ENCODE data around the gene DNAJA1.
"Not testable (repeated sequence)": the region's sequence is repeated elsewhere in the genome, so short reads cannot be mapped to it uniquely, and the experiment has no call there.

The DNAJA1 gene

DNA sequence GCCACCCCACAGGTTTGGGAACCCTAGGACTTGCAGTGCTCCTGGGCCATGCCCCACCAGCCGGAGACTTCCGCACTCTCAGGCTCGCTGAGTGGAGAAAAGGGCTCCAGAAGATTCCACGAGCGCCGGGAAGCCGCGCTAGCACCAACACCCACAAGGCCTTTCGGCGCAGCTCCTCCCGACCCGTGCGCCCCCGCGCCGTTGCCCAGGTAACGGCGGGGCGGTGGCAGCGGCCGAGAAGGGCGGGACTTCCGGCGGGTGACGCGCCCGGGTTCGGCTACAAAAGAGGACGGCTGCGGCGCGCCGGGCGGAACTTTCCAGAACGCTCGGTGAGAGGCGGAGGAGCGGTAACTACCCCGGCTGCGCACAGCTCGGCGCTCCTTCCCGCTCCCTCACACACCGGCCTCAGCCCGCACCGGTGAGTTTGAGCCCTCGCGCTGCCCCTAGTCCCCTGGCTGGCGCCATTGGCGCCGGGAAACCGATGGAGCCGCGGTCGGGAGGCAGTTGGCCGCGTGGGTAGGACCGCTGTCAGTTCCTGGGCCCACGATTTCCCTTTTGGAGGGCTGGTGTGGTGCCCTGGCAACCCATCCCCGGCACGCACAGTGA is at the start of gene DNAJA1:
Gene DNAJA1 (plus strand): TSS at position 308 of the 606 bp plus-strand sequence. CDS start 1,212 bp downstream, outside the sequence.
- Histone ChIP-seq H3K4me1 (ENCODE audit: insufficient read depth, low read length) (peaks cover 15% of the 10 kb centered on the region), H3K9me3 (ENCODE audit: control insufficient read depth, insufficient read depth, low read length) (no peaks in the 10 kb centered on the region), H3K36me3 (ENCODE audit: insufficient read depth, low read length) (peaks cover 7% of the 10 kb centered on the region; the same call in 1 of the 2 replicates), H3K9ac (ENCODE audit: low read depth, low read length) (peak within 1 kb of the TSS; percentile 100)

DNA sequence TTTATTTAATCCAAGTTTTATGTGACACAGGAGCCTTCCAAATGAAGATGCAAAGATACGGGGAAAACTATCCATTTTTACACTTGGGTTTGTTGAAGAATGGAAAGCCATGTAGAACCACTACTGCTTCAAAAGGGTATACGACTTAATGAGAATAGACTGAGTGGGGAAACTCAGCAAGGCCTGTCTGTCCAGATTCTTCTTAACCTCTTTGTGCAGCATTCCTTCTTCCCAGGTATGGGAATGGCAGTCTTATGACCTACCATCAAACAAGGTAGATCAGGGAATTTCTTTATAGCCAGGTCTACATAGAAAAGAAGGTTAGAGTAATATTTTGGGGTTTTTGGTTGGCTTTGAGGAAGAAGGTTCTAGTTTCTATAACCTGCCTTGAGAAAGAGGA is 47.0 kb upstream of the DNAJA1 start:
- no peak overlapping the region for H3K9ac ChIP-seq (ENCODE audit: low read depth, low read length)
- peaks cover 5% of the 10 kb centered on the region; the same call in 1 of the 2 replicates for H3K36me3 ChIP-seq (ENCODE audit: insufficient read depth, low read length)
- H3K9me3 ChIP-seq (ENCODE audit: control insufficient read depth, insufficient read depth, low read length), result no peaks in the 10 kb centered on the region
- H3K4me1 ChIP-seq (ENCODE audit: insufficient read depth, low read length), result no peaks in the 10 kb centered on the region

DNA sequence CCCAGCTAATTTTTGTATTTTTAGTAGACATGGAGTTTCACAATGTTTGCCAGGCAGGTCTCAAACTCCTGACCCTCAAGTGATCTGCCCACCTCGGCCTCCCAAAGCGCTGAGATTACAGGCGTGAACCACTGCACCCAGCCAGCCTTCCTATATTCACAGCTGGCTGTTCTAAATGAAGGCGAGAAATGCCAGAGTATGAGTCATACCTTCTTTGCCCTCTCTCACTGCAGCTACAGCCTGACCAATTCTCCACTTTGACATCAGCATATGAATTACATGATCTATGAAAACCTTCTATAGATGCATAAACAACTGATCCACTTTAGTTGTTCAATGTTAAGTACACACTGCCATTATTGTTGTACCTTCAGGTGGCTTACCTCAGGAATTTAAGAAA is 38.1 kb upstream of the DNAJA1 start:
- H3K9ac ChIP-seq (ENCODE audit: low read depth, low read length), result no peak overlapping the region
- H3K9me3 ChIP-seq (ENCODE audit: control insufficient read depth, insufficient read depth, low read length), result no peaks in the 10 kb centered on the region
- H3K36me3 ChIP-seq (ENCODE audit: insufficient read depth, low read length), result peaks cover 14% of the 10 kb centered on the region; the same call in 1 of the 2 replicates
- H3K4me1 ChIP-seq (ENCODE audit: insufficient read depth, low read length), result 0 out of 2 replicates have a peak, but pooled peaks cover 7% of the 10 kb centered on the region

GRCh38 chr9:32989660-32990059 is 35.4 kb upstream of the DNAJA1 start:
- 0 out of 2 replicates have a peak, but pooled peaks cover 11% of the 10 kb centered on the region for H3K4me1 ChIP-seq (ENCODE audit: insufficient read depth, low read length)
- H3K36me3 ChIP-seq (ENCODE audit: insufficient read depth, low read length), result peaks cover 10% of the 10 kb centered on the region; the same call in 1 of the 2 replicates
- H3K9me3 ChIP-seq (ENCODE audit: control insufficient read depth, insufficient read depth, low read length), result no peaks in the 10 kb centered on the region
- no peak overlapping the region for H3K9ac ChIP-seq (ENCODE audit: low read depth, low read length)

- Histone ChIP-seq H3K36me3 (ENCODE audit: insufficient read depth, low read length) (no peaks in the 10 kb centered on the region; the same call in 1 of the 2 replicates), H3K9me3 (ENCODE audit: control insufficient read depth, insufficient read depth, low read length) (no peaks in the 10 kb centered on the region)
These were observed 33.0 kb upstream of the DNAJA1 start for GRCh38 chr9:32991897-32992594.

DNA sequence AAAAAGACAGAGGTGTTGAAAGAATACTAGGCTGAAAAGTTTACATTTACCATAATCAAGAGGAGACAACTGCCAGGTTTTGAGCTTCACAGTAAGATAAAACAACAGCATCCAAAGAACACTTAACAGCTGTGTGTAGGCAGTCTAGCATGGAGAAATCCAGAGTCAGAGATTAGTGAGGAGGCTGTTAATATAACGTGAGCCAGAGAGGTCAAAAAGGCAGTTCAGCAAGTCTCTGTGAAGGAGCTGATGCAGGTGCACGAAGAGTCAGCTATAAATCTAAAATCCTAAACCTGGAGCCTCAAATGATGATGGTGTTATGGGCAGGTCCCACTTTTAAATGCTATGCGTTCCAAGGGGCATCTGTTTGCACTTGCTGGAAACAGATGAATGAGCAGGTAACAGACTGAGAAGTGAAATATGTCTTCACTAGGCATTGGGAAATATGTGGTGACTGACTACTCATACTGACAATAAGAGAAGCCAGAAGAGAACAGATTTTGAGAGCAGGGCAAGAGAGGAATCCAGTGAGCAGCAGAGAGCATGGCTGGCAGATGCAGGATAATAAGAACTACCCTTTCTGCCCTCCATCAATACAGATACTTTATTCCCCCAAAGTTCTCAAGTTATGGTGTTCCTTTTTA is 32.4 kb upstream of the DNAJA1 start:
- Histone ChIP-seq H3K36me3 (ENCODE audit: insufficient read depth, low read length) (no peaks in the 10 kb centered on the region; the same call in 1 of the 2 replicates), H3K4me1 (ENCODE audit: insufficient read depth, low read length) (0 out of 2 replicates have a peak, but pooled peaks cover 5% of the 10 kb centered on the region), H3K9me3 (ENCODE audit: control insufficient read depth, insufficient read depth, low read length) (no peaks in the 10 kb centered on the region; the same call in 1 of the 2 replicates), H3K9ac (ENCODE audit: low read depth, low read length) (no peak overlapping the region)

More at GRCh38 chr9:32991897-32992594, 33.0 kb upstream of the DNAJA1 start:
- Histone ChIP-seq H3K4me1 (ENCODE audit: insufficient read depth, low read length) (0 out of 2 replicates have a peak, but pooled peaks cover 11% of the 10 kb centered on the region), H3K9ac (ENCODE audit: low read depth, low read length) (no peak overlapping the region)

DNA sequence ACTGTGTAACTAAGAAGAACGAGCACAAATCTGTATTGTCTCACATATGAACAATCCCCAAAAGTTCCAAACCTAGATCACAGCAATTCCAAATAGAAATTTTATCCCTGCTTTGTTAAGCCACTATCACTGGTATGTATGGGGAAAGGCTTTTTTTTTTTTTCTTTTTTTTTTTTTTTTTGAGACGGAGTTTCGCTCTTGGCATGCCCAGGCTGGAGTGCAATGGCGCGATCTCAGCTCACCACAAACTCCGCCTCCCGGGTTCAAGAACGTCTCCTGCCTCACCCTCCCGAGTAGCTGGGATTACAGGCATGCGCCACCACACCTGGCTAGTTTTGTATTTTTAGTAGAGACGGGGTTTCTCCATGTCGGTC is 24.4 kb upstream of the DNAJA1 start:
- H3K4me1 ChIP-seq (ENCODE audit: insufficient read depth, low read length); H3K9me3 ChIP-seq (ENCODE audit: control insufficient read depth, insufficient read depth, low read length); H3K36me3 ChIP-seq (ENCODE audit: insufficient read depth, low read length): not testable (repeated sequence)
- H3K9ac ChIP-seq (ENCODE audit: low read depth, low read length), result peak overlapping the region; percentile 65

DNA sequence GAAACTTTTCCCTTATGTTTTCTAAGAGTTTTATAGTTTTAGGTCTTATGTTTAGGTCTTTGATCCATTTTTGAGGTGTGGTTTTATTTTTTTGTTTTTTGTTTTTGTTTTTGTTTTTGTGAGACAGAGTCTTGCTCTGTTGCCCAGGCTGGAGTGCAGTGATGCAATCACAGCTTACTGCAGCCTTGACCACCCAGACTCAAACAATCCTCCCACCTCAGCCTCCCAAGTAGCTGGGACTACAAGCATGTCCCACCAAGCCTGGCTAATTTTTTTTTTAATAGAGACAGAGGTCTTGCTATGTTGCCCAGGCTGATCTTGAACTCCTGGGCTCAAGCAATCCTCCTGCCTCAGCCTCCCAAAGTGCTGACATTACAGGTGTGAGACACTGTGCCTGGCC is 19.7 kb upstream of the DNAJA1 start:
- H3K36me3 ChIP-seq (ENCODE audit: insufficient read depth, low read length); H3K4me1 ChIP-seq (ENCODE audit: insufficient read depth, low read length); H3K9ac ChIP-seq (ENCODE audit: low read depth, low read length); H3K9me3 ChIP-seq (ENCODE audit: control insufficient read depth, insufficient read depth, low read length): not testable (repeated sequence)

- Histone ChIP-seq H3K9me3 (ENCODE audit: control insufficient read depth, insufficient read depth, low read length) (no peaks in the 10 kb centered on the region), H3K36me3 (ENCODE audit: insufficient read depth, low read length) (no peaks in the 10 kb centered on the region), H3K9ac (ENCODE audit: low read depth, low read length) (no peak overlapping the region), H3K4me1 (ENCODE audit: insufficient read depth, low read length) (no peaks in the 10 kb centered on the region)
These were observed 17.3 kb upstream of the DNAJA1 start for GRCh38 chr9:33007755-33008154.

- Histone ChIP-seq H3K4me1 (ENCODE audit: insufficient read depth, low read length) (peaks cover 12% of the 10 kb centered on the region; the same call in 1 of the 2 replicates), H3K36me3 (ENCODE audit: insufficient read depth, low read length) (no peaks in the 10 kb centered on the region), H3K9ac (ENCODE audit: low read depth, low read length) (no peak overlapping the region), H3K9me3 (ENCODE audit: control insufficient read depth, insufficient read depth, low read length) (no peaks in the 10 kb centered on the region)
These were observed 13.2 kb upstream of the DNAJA1 start for GRCh38 chr9:33011831-33012230.

DNA sequence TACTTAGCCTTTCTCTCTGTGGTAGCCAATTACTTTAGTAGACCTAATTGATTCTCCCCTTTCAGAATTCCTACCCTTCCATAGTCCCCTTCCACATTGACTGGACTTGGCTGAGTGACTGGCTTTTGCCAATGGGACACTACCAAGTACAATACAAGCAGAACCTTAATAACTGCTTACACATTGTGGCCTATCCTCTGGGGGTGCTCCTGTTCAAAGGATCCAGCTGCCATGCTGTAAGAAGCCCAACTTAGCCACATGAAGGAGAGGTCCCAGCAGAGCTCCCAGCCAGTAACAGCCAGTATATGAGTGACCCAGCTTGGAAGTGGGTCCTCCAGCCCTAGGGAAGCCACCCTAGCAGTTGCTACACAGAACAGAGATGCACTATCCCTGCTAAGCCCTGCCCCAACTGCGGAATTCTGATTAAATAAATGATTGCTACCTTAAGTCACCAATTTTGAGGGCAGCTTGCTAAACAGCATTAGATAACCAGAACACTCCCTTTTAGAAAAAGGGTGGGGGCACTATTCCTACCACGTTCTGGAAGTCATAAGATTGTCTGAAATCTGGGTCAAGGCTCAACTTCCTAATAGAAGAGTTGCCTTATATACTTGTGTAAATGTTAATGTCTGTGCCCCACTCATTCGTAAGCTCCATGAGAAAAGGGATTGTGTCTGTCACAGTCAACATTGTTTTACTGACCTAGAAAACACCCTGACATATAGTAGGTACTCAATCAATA is 12.6 kb upstream of the DNAJA1 start:
- H3K9ac ChIP-seq (ENCODE audit: low read depth, low read length), result no peak overlapping the region
- H3K9me3 ChIP-seq (ENCODE audit: control insufficient read depth, insufficient read depth, low read length), result no peaks in the 10 kb centered on the region
- H3K4me1 ChIP-seq (ENCODE audit: insufficient read depth, low read length), result peaks cover 12% of the 10 kb centered on the region; the same call in 1 of the 2 replicates
- H3K36me3 ChIP-seq (ENCODE audit: insufficient read depth, low read length), result no peaks in the 10 kb centered on the region

GRCh38 chr9:33013962-33014664 is 11.0 kb upstream of the DNAJA1 start:
- H3K4me1 ChIP-seq (ENCODE audit: insufficient read depth, low read length), result peaks cover 12% of the 10 kb centered on the region; the same call in 1 of the 2 replicates
- H3K9me3 ChIP-seq (ENCODE audit: control insufficient read depth, insufficient read depth, low read length), result no peaks in the 10 kb centered on the region
- no peak overlapping the region for H3K9ac ChIP-seq (ENCODE audit: low read depth, low read length)
- no peaks in the 10 kb centered on the region for H3K36me3 ChIP-seq (ENCODE audit: insufficient read depth, low read length)

- peaks cover 12% of the 10 kb centered on the region; the same call in 1 of the 2 replicates for H3K4me1 ChIP-seq (ENCODE audit: insufficient read depth, low read length)
- H3K9ac ChIP-seq (ENCODE audit: low read depth, low read length), result no peak overlapping the region
- H3K9me3 ChIP-seq (ENCODE audit: control insufficient read depth, insufficient read depth, low read length), result no peaks in the 10 kb centered on the region
- no peaks in the 10 kb centered on the region for H3K36me3 ChIP-seq (ENCODE audit: insufficient read depth, low read length)
These were observed 10.4 kb upstream of the DNAJA1 start for GRCh38 chr9:33014665-33015014.

Measured in ES-I3 (cell line).